ENCODE data around the gene CYP4F2.
"Not testable (repeated sequence)": the region's sequence is repeated elsewhere in the genome, so short reads cannot be mapped to it uniquely, and the experiment has no call there.

Gene CYP4F2

GRCh38 chr19:15828611-15829305, 69.1 kb downstream of the CYP4F2 start:
- not testable (repeated sequence) for H3K27me3 ChIP-seq (ENCODE audit: control insufficient read depth in 2 of 2, insufficient read depth in 2 of 2, low read length in 2 of 2); H3K27ac ChIP-seq (ENCODE audit: low read depth in 2 of 2, low read length in 2 of 2); H3K4me1 ChIP-seq (ENCODE audit: control insufficient read depth in 2 of 2, insufficient read depth in 2 of 2, low read length in 2 of 2); H3K9ac ChIP-seq (ENCODE audit: low read depth in 1 of 2, low read length in 2 of 2); H3K4me3 ChIP-seq (ENCODE audit: low read length in 2 of 2); H3K36me3 ChIP-seq (ENCODE audit: control insufficient read depth in 2 of 2, insufficient read depth in 2 of 2, low read length in 2 of 2); H3K9me3 ChIP-seq (ENCODE audit: control insufficient read depth in 2 of 2, low read length in 2 of 2)

GRCh38 chr19:15828121-15828610, 69.7 kb downstream of the CYP4F2 start:
- H3K9me3 ChIP-seq (ENCODE audit: control insufficient read depth in 2 of 2, low read length in 2 of 2) = no peaks in the 10 kb centered on the region
- H3K36me3 ChIP-seq (ENCODE audit: control insufficient read depth in 2 of 2, insufficient read depth in 2 of 2, low read length in 2 of 2) = no peaks in the 10 kb centered on the region
- H3K4me3 ChIP-seq (ENCODE audit: low read length in 2 of 2) = no peak overlapping the region
- H3K27me3 ChIP-seq (ENCODE audit: control insufficient read depth in 2 of 2, insufficient read depth in 2 of 2, low read length in 2 of 2) = no peaks in the 10 kb centered on the region
- peaks cover 0 to 7% of the 10 kb centered on the region in 2 donors for H3K4me1 ChIP-seq (ENCODE audit: control insufficient read depth in 2 of 2, insufficient read depth in 2 of 2, low read length in 2 of 2)
- H3K27ac ChIP-seq (ENCODE audit: low read depth in 2 of 2, low read length in 2 of 2) = no peak overlapping the region
- no peak overlapping the region for H3K9ac ChIP-seq (ENCODE audit: low read depth in 1 of 2, low read length in 2 of 2)

Measured in mucosa of rectum (tissue), 2 donors.